Panc1 (cell line): Measurements from ENCODE around the gene MCMBP. TPM values are rescaled to one million over a fixed set of nuclear protein-coding genes. Genes with fewer than 3 reads are reported as not detected.
A peak's percentile ranks its signal among the peaks of the same experiment; 100 is the strongest.

Experiments
- ATAC-seq: fragments of 200-7000 bp; cut with Tn5 transposase; 2 replicates; pipeline ENCODE4 v1.9.1; 2020; ENCODE audit warnings: mild to moderate bottlenecking, moderate library complexity
- BruUV-seq: library from RNA; stranded (reverse); fragments of 400-500 nt; replicated peaks from 2 replicates; lab custom pipeline; 2021; lab: Mats Ljungman, UMichigan
- CTCF ChIA-PET: fragments of 300-600 bp; sonication (Branson Sonifier 250); formaldehyde crosslinking; loops from one replicate; lab custom pipeline; 2022; ENCODE audit warnings: antibody characterized with exemption; lab: Charles Lee
- POLR2A ChIA-PET: fragments of 300-600 bp; sonication (Branson Sonifier 250); formaldehyde crosslinking; loops from one replicate; lab custom pipeline; 2022; ENCODE audit warnings: antibody characterized with exemption; lab: Charles Lee
- DNase-seq: peaks from one replicate; pipeline ENCODE4 v3.0.0-alpha.2; 2010; ENCODE audit warnings: low read depth, low spot score
- H3K27ac ChIP-seq: 2 replicates; pipeline ENCODE4 v1.5.1; 2011; ENCODE audit warnings: mild to moderate bottlenecking, low read length, inconsistent platforms
- H3K27me3 ChIP-seq: fragments of 200-500 bp; sonication (Bioruptor generic); 2 replicates; pipeline ENCODE4 v1.6.0; 2014; ENCODE audit warnings: low read length, inconsistent platforms; ENCODE audit not compliant: control insufficient read depth, insufficient read depth
- H3K36me3 ChIP-seq: fragments of 200-500 bp; sonication (Bioruptor generic); 2 replicates; pipeline ENCODE4 v1.5.1; 2014; ENCODE audit warnings: inconsistent platforms, mild to moderate bottlenecking, low read length, moderate library complexity; ENCODE audit not compliant: control insufficient read depth, insufficient read depth
- H3K4me1 ChIP-seq: 2 replicates; pipeline ENCODE4 v1.5.1; 2011; ENCODE audit warnings: inconsistent platforms, mild to moderate bottlenecking, low read length, moderate library complexity; ENCODE audit not compliant: control insufficient read depth, insufficient read depth
- H3K4me3 ChIP-seq, 2 experiments: 2 replicates each; pipeline ENCODE4 v1.5.1; 2011 to 2012; ENCODE audit warnings: low read depth in 2 of 2, low read length in 2 of 2, mild to moderate bottlenecking in 2 of 2, inconsistent platforms in 1 of 2, moderate library complexity in 1 of 2
- H3K9me3 ChIP-seq: fragments of 200-500 bp; sonication (Bioruptor generic); 2 replicates; pipeline ENCODE4 v1.5.1; 2014; ENCODE audit warnings: low read depth, mild to moderate bottlenecking, inconsistent platforms, low read length, moderate library complexity; ENCODE audit not compliant: control insufficient read depth, insufficient read depth
- POLR2AphosphoS5 ChIP-seq: IDR thresholded peaks from 2 replicates; pipeline ENCODE4 v1.6.1; 2012; ENCODE audit warnings: mild to moderate bottlenecking, low read depth, low read length, moderate library complexity
- SIN3A ChIP-seq: IDR thresholded peaks from 2 replicates; pipeline ENCODE4 v1.6.1; 2012; ENCODE audit warnings: low read depth, mild to moderate bottlenecking, low read length, moderate library complexity, borderline replicate concordance; ENCODE audit not compliant: insufficient read depth
- TCF7L2 ChIP-seq: IDR thresholded peaks from 2 replicates; pipeline ENCODE4 v1.6.1; 2011; ENCODE audit warnings: mild to moderate bottlenecking, low read depth, low read length, inconsistent platforms
- in situ Hi-C: cut with HindIII; loops from 2 replicates; pipeline ENCODE4 v1.10.0; 2016; ENCODE audit warnings: low sequenced_read_pairs, low pct_unique_long_range_greater_than_20kb
- intact Hi-C: fragments of 100-400 bp; cut with micrococcal nuclease; formaldehyde crosslinking; loops from one replicate; pipeline ENCODE4 v1.10.0; 2022; ENCODE audit not compliant: unreplicated experiment
- total RNA-seq: library from RNA; stranded (reverse); gene quantifications from one replicate; pipeline ENCODE4 v1.2.1, GENCODE V29; 2021; ENCODE audit not compliant: unreplicated experiment
- TF ChIP-seq, protein P1 (sequence below), 2 experiments: IDR thresholded peaks; 2 replicates each; pipeline ENCODE4 v1.6.1; 2011 to 2012; ENCODE audit warnings: low read depth in 2 of 2, control low read depth in 1 of 2, low read length in 1 of 2, mild to moderate bottlenecking in 1 of 2, moderate library complexity in 1 of 2; ENCODE audit not compliant: insufficient read depth in 1 of 2
- TF ChIP-seq, protein P2 (sequence below): fragments of 450-650 bp; IDR thresholded peaks from 2 replicates; pipeline ENCODE4 v1.5.1; 2017; ENCODE audit warnings: mild to moderate bottlenecking

MCMBP gene
- total RNA-seq, 1 experiment from 2014 or later = 94.5 TPM

- intact Hi-C loops = no loop called here
- no peak overlapping the region for H3K4me3 ChIP-seq
- H3K27ac ChIP-seq = no peak overlapping the region
- no peaks in the 10 kb centered on the region for H3K36me3 ChIP-seq
- no TSS peak for BruUV-seq
- no peaks in the 10 kb centered on the region for H3K4me1 ChIP-seq
- in situ Hi-C loops = no loop called here
- ChIA-PET CTCF (no interaction called here), POLR2A (no interaction called here)
- ATAC-seq (no peak), DNase-seq (no peak)
- H3K27me3 ChIP-seq = no peaks in the 10 kb centered on the region
- no peaks in the 10 kb centered on the region for H3K9me3 ChIP-seq
- TF ChIP-seq, protein P1, sequence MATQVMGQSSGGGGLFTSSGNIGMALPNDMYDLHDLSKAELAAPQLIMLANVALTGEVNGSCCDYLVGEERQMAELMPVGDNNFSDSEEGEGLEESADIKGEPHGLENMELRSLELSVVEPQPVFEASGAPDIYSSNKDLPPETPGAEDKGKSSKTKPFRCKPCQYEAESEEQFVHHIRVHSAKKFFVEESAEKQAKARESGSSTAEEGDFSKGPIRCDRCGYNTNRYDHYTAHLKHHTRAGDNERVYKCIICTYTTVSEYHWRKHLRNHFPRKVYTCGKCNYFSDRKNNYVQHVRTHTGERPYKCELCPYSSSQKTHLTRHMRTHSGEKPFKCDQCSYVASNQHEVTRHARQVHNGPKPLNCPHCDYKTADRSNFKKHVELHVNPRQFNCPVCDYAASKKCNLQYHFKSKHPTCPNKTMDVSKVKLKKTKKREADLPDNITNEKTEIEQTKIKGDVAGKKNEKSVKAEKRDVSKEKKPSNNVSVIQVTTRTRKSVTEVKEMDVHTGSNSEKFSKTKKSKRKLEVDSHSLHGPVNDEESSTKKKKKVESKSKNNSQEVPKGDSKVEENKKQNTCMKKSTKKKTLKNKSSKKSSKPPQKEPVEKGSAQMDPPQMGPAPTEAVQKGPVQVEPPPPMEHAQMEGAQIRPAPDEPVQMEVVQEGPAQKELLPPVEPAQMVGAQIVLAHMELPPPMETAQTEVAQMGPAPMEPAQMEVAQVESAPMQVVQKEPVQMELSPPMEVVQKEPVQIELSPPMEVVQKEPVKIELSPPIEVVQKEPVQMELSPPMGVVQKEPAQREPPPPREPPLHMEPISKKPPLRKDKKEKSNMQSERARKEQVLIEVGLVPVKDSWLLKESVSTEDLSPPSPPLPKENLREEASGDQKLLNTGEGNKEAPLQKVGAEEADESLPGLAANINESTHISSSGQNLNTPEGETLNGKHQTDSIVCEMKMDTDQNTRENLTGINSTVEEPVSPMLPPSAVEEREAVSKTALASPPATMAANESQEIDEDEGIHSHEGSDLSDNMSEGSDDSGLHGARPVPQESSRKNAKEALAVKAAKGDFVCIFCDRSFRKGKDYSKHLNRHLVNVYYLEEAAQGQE (IDR thresholded peaks at IDR 0.05; ENCODE audit: insufficient read depth in 1 of 2, low read depth in 2 of 2, low read length in 1 of 2) = no peak
- TF ChIP-seq TCF7L2 = no peak
- no peak for TF ChIP-seq SIN3A
- TF ChIP-seq, protein P2, sequence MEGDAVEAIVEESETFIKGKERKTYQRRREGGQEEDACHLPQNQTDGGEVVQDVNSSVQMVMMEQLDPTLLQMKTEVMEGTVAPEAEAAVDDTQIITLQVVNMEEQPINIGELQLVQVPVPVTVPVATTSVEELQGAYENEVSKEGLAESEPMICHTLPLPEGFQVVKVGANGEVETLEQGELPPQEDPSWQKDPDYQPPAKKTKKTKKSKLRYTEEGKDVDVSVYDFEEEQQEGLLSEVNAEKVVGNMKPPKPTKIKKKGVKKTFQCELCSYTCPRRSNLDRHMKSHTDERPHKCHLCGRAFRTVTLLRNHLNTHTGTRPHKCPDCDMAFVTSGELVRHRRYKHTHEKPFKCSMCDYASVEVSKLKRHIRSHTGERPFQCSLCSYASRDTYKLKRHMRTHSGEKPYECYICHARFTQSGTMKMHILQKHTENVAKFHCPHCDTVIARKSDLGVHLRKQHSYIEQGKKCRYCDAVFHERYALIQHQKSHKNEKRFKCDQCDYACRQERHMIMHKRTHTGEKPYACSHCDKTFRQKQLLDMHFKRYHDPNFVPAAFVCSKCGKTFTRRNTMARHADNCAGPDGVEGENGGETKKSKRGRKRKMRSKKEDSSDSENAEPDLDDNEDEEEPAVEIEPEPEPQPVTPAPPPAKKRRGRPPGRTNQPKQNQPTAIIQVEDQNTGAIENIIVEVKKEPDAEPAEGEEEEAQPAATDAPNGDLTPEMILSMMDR = no peak
- TF ChIP-seq POLR2AphosphoS5 = no peak
These were observed 57.0 kb downstream of the MCMBP start for GRCh38 chr10:119815671-119816070.

- H3K9me3 ChIP-seq = no peaks in the 10 kb centered on the region
- H3K27ac ChIP-seq = no peak overlapping the region
- BruUV-seq = TSS peak; percentile 12
- no peak for ATAC-seq
- in situ Hi-C loops (no loop called here), intact Hi-C loops (no loop called here)
- no peak overlapping the region for H3K4me3 ChIP-seq
- DNase-seq = no peak
- no peaks in the 10 kb centered on the region for H3K4me1 ChIP-seq
- TF ChIP-seq, protein P2 = no peak
- TF ChIP-seq POLR2AphosphoS5 (no peak), TCF7L2 (no peak), SIN3A (no peak)
- TF ChIP-seq, protein P1 (IDR thresholded peaks at IDR 0.05; ENCODE audit: insufficient read depth in 1 of 2, low read depth in 2 of 2, low read length in 1 of 2) = no peak
- POLR2A ChIA-PET = no interaction called here
- H3K27me3 ChIP-seq = no peaks in the 10 kb centered on the region
- CTCF ChIA-PET = no interaction called here
- H3K36me3 ChIP-seq = no peaks in the 10 kb centered on the region
These were observed 60.0 kb downstream of the MCMBP start for GRCh38 chr10:119812684-119813083.
